Inferior parietal cortex (tissue), 1 donor: ENCODE data around the gene CD22.

Source experiments
- DNase-seq: peaks from one replicate; pipeline ENCODE4 v3.0.0-alpha.2; 2016; ENCODE audit errors: extremely low spot score

CD22 gene

GRCh38 chr19:35383536-35383935 is 54.5 kb downstream of the CD22 start:
- DNase-seq, result no peak

GRCh38 chr19:35388277-35389054 is 59.5 kb downstream of the CD22 start:
- DNase-seq, result no peak

- no peak for DNase-seq
These were observed 60.3 kb downstream of the CD22 start for GRCh38 chr19:35389192-35389861.

- DNase-seq, result no peak
These were observed 64.0 kb downstream of the CD22 start for GRCh38 chr19:35392742-35393715.

- DNase-seq, result no peak
These were observed 66.6 kb downstream of the CD22 start for GRCh38 chr19:35395382-35396199.

- no peak for DNase-seq
These were observed 67.4 kb downstream of the CD22 start for GRCh38 chr19:35396240-35396885.
